WERI-Rb-1 (cell line): Measurements from ENCODE around the gene SPOCD1.

Experiments
- DNase-seq: peaks from one replicate; pipeline ENCODE4 v3.0.0-alpha.2; 2020
- H3K27ac ChIP-seq: fragments of 250-450 bp; sonication (Bioruptor Pico); 2 replicates; pipeline ENCODE4 v1.5.1; 2020; ENCODE audit warnings: mild to moderate bottlenecking, moderate library complexity
- H3K27me3 ChIP-seq: fragments of 250-450 bp; sonication (Bioruptor Pico); 2 replicates; pipeline ENCODE4 v1.5.1; 2021; ENCODE audit warnings: mild to moderate bottlenecking, low read depth, moderate library complexity; ENCODE audit not compliant: insufficient read depth, severe bottlenecking
- H3K36me3 ChIP-seq: fragments of 250-450 bp; sonication (Bioruptor Pico); 2 replicates; pipeline ENCODE4 v1.5.1; 2020; ENCODE audit warnings: mild to moderate bottlenecking, moderate library complexity
- H3K4me3 ChIP-seq: 2 replicates; pipeline ENCODE4 v1.5.1; 2011; ENCODE audit warnings: low read depth, mild to moderate bottlenecking, control low read depth, low read length
- H3K9me3 ChIP-seq: fragments of 250-450 bp; sonication (Bioruptor Pico); 2 replicates; pipeline ENCODE4 v1.5.1; 2021; ENCODE audit warnings: mild to moderate bottlenecking, moderate library complexity; ENCODE audit not compliant: severe bottlenecking
- TF ChIP-seq, protein P1 (sequence below): IDR thresholded peaks from 2 replicates; pipeline ENCODE4 v1.5.1; 2011; ENCODE audit warnings: low read depth, mild to moderate bottlenecking, control low read depth, inconsistent platforms, low read length

SPOCD1 gene

DNA sequence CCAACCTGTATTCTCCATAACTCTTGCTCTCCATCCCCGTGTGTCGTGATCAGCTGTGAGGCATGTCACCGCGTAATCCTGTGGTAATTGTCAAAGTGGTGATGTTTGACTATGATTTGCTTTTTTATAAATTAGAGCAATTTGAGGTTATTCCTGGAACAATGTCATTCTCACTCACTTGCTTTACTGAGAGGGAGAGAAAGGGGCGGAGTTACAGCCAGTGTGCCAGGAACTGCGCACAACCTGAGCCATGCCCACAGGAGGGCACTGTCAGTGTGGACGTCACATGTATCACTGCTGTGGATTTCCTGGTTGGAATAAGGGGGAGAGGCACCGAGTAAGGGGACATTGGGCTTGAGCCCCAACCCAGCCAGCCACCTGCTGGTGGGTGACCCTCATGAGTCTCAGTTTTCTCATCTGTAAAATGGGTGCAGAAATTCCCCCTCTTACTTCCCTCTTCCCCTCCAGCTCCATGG is 58.6 kb downstream of the SPOCD1 start:
- no peak for DNase-seq
- peaks cover 15% of the 10 kb centered on the region for H3K36me3 ChIP-seq
- no peak overlapping the region for H3K4me3 ChIP-seq
- TF ChIP-seq, protein P1, sequence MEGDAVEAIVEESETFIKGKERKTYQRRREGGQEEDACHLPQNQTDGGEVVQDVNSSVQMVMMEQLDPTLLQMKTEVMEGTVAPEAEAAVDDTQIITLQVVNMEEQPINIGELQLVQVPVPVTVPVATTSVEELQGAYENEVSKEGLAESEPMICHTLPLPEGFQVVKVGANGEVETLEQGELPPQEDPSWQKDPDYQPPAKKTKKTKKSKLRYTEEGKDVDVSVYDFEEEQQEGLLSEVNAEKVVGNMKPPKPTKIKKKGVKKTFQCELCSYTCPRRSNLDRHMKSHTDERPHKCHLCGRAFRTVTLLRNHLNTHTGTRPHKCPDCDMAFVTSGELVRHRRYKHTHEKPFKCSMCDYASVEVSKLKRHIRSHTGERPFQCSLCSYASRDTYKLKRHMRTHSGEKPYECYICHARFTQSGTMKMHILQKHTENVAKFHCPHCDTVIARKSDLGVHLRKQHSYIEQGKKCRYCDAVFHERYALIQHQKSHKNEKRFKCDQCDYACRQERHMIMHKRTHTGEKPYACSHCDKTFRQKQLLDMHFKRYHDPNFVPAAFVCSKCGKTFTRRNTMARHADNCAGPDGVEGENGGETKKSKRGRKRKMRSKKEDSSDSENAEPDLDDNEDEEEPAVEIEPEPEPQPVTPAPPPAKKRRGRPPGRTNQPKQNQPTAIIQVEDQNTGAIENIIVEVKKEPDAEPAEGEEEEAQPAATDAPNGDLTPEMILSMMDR: no peak
- no peaks in the 10 kb centered on the region for H3K9me3 ChIP-seq
- H3K27ac ChIP-seq: no peak overlapping the region
- H3K27me3 ChIP-seq: no peaks in the 10 kb centered on the region

GRCh38 chr1:31756578-31756977 is 59.2 kb downstream of the SPOCD1 start:
- no peaks in the 10 kb centered on the region for H3K27me3 ChIP-seq
- DNase-seq: no peak
- H3K9me3 ChIP-seq: no peaks in the 10 kb centered on the region
- peaks cover 15% of the 10 kb centered on the region for H3K36me3 ChIP-seq
- H3K4me3 ChIP-seq: no peak overlapping the region
- TF ChIP-seq, protein P1: no peak
- no peak overlapping the region for H3K27ac ChIP-seq

GRCh38 chr1:31755850-31756492 is 59.9 kb downstream of the SPOCD1 start:
- DNase-seq: no peak
- no peaks in the 10 kb centered on the region for H3K27me3 ChIP-seq
- TF ChIP-seq, protein P1: no peak
- no peak overlapping the region for H3K4me3 ChIP-seq
- H3K36me3 ChIP-seq: peaks cover 15% of the 10 kb centered on the region
- H3K27ac ChIP-seq: no peak overlapping the region
- no peaks in the 10 kb centered on the region for H3K9me3 ChIP-seq

DNA sequence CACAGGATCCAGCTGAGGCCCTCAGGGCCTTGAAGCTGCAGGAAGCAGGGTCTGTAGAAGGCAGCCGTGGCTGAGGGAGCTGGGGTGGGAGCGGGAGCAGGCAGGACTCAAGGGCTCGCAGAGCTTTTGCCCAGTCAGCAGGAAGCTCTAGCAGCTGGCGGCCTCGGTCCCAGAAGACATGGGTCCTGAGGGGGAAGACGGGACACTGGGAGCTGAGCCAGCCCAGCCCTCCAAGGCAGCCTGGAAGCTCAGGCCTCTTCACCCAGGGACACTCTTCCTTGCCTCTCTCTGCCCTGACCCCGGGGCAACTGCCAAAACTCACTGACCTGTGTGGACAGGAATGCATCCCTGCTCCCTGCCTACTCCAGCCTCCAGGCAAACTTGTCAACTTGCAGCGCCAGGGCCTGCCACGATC is 60.6 kb downstream of the SPOCD1 start:
- H3K9me3 ChIP-seq: no peaks in the 10 kb centered on the region
- DNase-seq: no peak
- no peak overlapping the region for H3K4me3 ChIP-seq
- H3K27me3 ChIP-seq: no peaks in the 10 kb centered on the region
- TF ChIP-seq, protein P1: no peak
- H3K36me3 ChIP-seq: peaks cover 15% of the 10 kb centered on the region
- H3K27ac ChIP-seq: no peak overlapping the region

GRCh38 chr1:31754397-31754796 is 61.4 kb downstream of the SPOCD1 start:
- Histone ChIP-seq H3K36me3 (peaks cover 15% of the 10 kb centered on the region), H3K27ac (no peak overlapping the region), H3K27me3 (no peaks in the 10 kb centered on the region), H3K9me3 (no peaks in the 10 kb centered on the region), H3K4me3 (no peak overlapping the region)
- TF ChIP-seq, protein P1: no peak
- DNase-seq: no peak

GRCh38 chr1:31753707-31754349 is 62.0 kb downstream of the SPOCD1 start:
- TF ChIP-seq, protein P1: no peak
- H3K27me3 ChIP-seq: no peaks in the 10 kb centered on the region
- no peaks in the 10 kb centered on the region for H3K9me3 ChIP-seq
- H3K4me3 ChIP-seq: no peak overlapping the region
- DNase-seq: no peak
- H3K27ac ChIP-seq: no peak overlapping the region
- peaks cover 15% of the 10 kb centered on the region for H3K36me3 ChIP-seq
